ENCODE data around the gene GLTPD2. TPM values are rescaled to one million over a fixed set of nuclear protein-coding genes. Genes with fewer than 3 reads are reported as not detected.

Gene GLTPD2
- total RNA-seq, 1 donor from 2014 or later, result not detected

DNA sequence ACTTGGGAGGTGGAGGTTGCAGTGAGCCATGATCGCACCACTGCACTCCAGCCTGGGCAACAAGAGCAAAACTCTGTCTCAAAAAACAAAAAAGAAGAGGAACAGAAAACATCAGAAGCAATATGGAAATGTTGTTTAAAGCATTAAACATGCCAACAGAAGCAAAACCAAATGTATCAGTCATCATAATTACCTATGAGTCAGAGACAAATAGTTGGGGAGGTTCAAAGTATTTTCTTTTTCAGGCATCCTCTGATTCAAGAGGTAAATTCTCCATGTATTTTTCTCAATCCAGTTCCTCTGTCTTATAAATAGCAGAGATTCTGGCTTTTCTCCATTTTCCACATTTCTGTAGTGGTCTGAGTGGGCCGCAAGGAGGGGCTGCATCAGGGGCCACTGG is 19.1 kb upstream of the GLTPD2 start:
- no peak for DNase-seq (ENCODE audit: extremely low read depth, low read depth, low spot score)

DNA sequence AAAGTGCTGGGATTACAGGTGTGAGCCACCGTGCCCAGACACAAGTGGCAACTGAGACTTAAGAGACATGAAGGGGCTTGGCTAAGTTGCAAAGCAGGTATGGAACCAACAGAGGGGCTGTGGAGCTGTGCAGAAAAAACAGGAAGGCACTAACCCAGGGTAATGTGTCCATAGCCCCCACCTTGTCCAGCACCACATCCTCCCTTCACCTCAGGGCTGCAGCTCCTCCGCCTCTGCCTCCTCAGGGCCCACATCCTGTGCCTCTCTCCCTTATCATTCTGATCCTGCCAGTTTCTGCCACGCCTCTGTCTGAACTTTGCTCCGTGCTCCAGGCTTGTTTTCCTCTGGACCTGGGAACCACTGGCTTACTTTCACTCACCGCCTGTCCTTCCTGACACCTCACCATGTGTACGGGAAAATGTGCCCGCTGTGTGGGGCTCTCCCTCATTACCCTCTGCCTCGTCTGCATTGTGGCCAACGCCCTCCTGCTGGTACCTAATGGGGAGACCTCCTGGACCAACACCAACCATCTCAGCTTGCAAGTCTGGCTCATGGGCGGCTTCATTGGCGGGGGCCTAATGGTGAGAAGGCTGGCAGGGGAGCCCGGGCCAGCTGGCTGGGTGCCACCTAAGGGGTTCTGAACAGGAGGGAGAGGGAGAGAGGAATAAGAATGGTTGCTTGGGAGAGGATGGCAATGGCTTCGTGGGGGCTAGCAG is 17.1 kb upstream of the GLTPD2 start, which contains the start of gene TM4SF5:
TM4SF5 (plus strand) TSS at position 368 of the 716 bp plus-strand sequence; CDS start at position 405, 37 bp downstream.
- no peak for DNase-seq (ENCODE audit: extremely low read depth, low read depth, low spot score)

DNA sequence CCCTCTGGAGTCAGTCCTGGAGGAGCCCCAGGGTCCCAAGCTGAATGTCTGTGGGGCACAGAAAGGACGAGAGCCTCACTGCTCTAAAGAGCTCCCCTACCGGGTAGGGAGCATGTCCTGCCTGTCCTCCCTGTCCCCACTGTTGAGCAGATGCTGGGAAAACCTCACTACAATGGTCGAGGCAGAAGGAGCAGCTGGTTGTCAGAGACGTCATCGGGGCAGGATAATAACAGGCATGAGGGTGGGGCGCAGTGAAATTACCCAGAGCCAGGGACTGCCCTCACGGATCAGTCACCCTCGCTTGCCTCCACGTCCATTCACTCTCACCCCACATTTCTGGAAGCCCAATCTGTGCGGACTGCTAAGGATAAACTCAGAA is 16.5 kb upstream of the GLTPD2 start:
- DNase-seq (ENCODE audit: extremely low read depth, low read depth, low spot score), result no peak

DNA sequence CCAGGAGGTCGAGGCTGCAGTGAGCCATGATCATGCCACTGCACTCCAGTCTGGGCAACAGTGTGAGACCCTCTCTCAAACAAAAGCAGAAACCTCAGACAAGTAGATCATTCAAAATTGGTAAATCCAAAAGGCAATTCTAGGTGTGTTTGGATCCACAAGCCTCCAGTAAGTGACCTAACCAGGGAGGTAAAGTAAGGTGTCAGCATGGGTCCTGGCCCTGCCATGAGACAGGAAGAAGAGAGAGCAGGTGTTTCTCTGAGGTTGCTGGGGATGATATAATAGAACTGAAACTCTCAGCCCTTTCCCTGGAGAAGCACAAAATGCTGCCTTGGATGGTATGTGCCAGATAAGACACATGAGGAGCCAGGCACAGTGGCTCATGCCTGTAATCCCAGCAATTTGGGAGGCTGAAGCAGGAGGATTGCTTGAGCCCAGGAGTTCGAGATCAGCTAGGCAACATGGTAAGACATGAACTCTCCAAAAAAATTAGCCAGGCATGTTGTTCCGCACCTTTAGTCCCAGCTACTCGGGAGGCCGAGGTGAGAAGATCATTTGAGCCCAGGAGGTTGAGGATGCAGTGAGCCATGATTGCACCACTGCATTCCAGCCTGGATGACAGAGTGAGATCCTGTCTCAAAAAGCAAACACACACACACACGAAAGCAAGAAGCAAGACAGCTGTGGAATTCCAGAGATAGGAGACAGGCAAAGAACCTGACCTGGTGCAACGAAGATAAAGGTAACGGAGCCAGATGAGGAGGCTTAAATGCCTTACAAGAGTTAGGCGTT is 10.6 kb upstream of the GLTPD2 start:
- DNase-seq (ENCODE audit: extremely low read depth, low read depth, low spot score), result no peak

DNA sequence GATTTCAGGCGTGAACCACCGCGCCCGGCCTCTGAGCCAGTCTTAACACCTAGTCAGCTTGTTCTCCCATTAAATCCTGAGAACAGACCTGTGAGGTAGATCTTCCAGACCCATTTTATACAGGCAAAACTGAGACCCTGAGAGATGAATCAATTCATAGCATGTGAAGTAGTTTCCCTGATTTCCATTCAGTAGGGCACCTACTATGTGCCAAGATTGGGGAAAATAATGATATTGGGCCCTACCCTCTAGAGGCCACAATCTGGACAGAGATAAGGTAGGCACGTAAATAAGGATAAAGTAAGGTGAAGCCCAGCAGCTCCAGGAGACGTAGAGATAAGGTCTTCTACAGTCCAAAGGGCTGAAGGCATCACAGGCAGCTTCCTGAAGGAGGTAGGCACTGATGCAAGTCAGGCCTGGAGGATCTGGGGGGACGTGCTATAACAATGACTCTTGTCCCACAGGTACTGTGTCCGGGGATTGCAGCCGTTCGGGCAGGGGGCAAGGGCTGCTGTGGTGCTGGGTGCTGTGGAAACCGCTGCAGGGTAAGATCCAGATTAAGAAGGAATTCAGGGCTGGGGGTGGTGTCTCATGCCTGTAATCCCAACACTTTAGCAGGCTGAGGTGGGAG is 8.3 kb upstream of the GLTPD2 start:
- DNase-seq (ENCODE audit: extremely low read depth, low read depth, low spot score), result no peak

DNA sequence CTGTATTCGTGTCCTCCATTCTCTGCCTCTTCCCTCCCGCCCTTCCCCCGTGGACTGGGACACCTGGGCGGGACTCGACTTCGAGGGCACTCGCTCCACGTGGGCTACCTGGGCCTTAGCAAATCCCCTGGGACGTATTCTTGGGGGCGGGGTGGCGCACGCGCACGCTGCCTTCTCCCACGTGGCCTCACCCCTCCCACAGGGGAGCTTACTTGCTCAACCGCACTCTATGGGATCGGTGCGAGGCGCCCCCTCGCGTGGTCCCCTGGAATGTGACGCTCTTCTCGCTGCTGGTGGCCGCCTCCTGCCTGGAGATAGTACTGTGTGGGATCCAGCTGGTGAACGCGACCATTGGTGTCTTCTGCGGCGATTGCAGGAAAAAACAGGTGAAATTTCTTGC is 6.1 kb upstream of the GLTPD2 start:
- DNase-seq (ENCODE audit: extremely low read depth, low read depth, low spot score), result no peak

DNA sequence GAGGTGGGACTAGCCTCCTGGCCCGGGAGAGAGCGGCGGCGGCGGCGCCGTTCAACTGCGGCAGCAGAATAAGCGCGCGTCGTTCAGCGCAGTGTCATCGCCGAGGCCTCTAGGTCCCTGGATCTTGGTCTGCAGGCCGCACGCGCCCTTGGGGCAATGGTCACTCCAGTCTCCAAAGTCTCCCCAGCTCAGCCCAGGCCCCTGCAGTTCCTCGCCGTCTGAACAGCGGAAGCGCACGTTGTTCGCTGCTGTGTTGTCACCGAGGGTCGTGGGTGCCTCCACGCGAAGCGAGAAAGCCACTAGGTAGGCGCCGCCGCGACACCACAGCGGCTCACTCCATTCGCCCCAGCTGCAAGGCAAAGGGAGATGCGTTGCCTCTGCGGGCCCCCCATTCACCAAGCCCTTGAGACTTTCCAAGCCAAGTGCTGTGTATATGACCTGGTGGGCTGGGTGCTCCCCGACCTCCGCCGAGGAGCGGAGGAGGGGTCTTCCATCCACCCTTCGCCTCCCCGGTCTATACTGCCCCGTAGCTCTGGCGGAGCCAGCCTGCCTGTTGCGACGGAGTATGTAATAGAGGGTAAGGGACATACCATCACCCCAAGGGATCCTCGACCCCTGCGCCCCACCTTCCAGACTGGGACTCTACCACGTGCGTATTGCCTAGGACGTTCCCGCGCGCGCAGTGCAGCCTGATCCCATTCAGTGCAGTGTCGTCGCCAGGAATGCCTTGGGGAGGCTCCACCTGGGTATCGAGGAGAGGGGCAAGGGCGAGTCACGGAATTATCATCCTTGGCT is 3.3 kb upstream of the GLTPD2 start:
- DNase-seq (ENCODE audit: extremely low read depth, low read depth, low spot score), result no peak

DNA sequence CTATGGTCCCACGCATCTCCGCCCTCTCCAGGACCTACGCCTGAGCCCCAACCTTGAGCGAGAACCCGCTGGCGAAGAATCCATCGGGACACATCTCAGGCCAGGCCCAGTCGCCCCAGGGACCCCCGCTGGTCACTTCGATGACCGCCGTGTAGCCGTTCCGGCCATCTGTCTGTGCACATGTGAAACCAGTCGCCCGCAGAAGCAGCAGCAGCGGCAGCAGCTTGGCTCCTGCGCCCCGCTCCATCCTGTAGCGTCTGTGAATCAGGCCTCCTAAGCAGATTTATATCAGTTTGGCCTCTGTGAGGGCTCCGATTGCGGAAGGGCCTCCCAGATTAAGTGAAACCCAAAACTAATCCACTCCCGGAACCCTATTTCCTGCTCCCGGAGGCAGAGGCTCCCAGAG is 2.7 kb upstream of the GLTPD2 start, which contains the start of gene VMO1:
VMO1 (minus strand) TSS at position 259 of the 406 bp plus-strand sequence; CDS start at position 247, 12 bp downstream.
- DNase-seq (ENCODE audit: extremely low read depth, low read depth, low spot score), result no peak

DNA sequence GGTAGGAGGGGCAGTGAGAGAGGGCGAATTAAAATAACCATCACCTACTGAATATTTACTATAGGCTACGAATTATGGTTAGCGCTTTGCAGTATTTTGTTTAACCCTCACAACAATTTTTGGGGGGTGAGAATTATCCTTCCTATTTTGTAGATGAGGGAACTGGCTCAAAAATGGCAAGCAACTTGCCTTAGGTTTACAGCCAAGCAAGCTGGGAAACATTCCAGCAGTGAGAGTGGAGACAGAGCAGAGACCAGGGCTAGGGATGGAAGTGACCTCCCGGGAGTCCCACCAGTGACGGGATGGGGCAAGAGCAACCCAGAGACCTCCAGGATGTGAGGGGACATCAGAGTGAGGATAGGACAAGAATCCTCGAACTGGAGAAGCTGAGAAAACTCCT is 2.2 kb upstream of the GLTPD2 start:
- no peak for DNase-seq (ENCODE audit: extremely low read depth, low read depth, low spot score)

DNA sequence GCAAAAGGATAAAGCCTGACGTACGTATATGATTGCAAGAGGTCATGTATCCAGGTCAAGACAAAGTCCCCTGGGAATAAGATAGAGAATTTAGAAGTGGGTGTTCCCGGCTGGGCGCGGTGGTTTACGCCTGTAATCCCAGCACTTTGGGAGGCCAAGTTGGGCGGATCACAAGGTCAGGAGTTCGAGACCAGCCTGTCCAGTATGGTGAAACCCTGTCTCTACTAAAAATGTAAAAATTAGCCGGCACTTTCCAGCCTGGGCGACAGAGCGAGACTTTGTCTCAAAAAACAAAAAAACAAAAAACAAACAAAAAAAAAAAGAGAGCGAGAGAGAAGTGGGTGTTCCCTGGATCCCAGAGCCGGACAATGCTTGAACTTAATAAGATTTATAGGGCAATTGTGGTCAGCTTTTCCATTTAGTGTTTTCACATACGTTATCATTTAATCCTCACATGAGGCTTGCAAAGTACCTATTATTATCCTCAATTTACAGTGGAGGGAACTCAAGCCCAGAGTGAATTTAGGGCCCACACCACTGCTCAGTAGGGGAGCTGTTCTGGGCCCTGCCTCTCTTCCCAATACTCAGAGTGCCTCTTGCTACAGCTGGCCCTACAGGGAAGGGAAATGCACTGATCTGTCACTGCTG is 481 bp upstream of the GLTPD2 start:
- DNase-seq (ENCODE audit: extremely low read depth, low read depth, low spot score), result no peak

DNA sequence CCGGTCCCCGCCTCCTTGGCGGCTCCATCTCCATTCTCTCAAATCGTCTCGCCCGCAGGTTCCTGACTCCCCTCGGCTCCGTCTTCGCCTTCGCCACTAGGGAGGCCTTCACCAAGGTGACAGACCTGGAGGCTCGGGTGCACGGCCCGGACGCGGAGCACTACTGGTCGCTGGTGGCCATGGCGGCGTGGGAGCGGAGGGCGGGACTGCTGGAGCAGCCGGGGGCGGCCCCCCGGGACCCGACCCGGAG is 862 bp downstream of the GLTPD2 start:
- no peak for DNase-seq (ENCODE audit: extremely low read depth, low read depth, low spot score)

DNA sequence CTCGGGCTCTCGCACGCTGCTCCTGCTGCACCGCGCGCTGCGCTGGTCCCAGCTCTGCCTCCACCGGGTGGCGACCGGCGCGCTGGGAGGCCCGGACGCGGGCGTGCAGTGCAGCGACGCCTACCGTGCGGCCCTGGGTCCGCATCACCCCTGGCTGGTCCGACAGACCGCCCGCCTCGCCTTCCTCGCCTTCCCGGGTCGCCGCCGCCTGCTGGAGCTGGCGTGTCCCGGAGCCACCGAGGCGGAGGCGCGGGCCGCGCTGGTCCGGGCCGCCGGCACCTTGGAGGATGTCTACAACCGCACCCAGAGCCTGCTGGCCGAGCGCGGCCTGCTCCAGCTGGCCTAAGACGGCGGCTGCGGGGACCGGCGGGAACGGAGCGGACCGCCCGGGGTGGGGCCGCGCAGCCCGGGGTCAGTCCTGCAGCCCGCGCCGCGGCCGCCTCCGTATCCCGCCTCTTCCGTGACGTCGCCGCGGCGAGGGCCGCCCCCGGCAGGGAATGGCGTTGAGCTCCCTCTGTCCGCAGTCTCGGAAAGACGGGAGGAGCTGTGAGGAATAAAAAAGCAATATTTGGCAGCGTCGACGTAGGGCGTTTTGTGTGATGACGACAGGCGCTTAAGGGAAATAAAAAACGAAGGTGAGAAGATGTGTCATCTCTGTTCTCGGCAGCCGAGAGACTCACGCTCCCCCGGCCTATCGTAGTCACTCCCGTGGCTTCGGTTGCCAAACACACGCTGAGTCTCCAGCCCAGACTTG is 1.4 kb downstream of the GLTPD2 start:
- no peak for DNase-seq (ENCODE audit: extremely low read depth, low read depth, low spot score)

DNA sequence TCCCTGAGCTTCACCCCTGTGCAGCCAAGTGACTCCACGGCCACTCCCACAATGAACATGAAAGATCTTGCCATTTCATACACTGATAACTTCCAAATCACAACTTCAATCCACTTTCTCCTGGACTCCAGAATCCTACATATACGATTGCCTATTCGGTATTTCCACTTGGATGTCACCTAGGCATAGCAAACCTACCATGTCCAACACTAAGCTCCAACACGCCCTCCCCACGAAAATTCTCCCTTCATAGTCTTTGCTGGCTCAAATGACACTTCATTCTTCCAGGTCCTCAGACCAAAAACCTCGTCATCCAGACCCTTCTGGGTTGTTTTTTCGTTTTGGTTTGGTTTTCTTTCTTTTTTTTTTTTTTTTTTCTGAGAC is 1.9 kb downstream of the GLTPD2 start:
- DNase-seq (ENCODE audit: extremely low read depth, low read depth, low spot score), result no peak

DNA sequence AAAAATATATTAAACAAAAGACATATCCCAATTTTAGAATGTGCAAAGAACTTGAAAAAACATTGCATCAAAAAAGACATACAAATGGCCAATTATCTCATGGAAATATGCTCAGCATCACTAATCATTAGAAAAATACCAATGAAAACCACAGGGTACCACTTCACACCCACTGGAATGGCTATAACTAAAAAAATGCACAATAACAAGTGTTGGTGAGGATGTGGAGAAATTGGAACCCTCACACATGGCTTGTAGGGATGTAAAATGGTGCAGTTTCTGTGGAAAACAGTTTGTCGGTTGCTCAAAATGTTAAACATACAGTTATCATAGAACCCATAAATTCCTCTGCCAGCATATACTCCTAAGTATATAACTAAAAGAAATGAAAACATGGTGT is 6.4 kb downstream of the GLTPD2 start:
- DNase-seq (ENCODE audit: extremely low read depth, low read depth, low spot score), result no peak

DNA sequence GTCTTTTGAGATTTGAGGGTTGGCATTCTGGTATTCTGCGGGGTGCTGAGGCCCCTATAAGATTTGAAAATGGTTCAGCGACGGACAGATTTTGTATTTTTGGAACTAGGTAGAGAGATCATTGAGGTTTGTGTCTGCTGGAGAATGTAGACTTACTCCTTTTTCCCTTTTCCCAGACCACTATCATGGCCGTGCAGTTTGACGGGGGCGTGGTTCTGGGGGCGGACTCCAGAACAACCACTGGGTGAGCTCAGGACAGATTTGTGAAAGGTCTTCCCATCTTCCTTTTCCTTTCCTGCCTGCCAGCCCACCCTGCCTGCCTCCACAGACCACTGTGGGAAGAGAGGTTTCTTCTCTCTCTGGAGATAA is 7.8 kb downstream of the GLTPD2 start:
- no peak for DNase-seq (ENCODE audit: extremely low read depth, low read depth, low spot score)

DNA sequence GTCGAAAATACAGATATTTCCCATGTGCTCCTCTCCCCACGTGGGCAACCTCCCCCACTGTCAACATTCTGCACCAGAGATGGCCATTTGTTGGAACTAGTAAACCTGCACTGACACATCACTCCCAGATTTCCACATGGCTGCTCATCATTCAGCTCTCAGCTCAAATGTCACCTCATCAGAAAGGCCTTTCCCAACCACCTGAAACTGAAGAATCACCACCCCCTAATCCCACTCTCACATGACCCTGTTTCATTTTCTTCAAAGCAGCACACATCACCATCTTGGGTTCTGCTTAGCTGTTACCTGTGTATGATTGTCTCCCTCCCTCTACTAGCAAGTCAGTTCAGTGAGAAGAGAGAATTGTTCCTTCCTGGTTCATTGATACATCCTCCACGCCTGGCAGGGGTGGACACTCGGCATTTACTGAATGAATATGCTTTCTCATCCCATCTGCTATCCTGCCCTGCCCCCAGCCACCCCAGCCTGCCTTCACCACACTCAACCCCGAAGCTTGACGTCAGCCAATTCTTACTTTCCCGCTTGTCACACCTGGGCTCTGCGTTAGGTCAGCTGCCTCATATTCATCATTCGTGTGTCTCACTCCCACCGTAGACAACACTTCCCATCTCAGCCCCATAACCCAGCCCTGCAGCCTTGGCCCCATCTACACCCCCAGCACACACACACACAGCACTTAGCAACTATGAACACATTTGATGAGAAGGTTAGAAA is 11.9 kb downstream of the GLTPD2 start:
- no peak for DNase-seq (ENCODE audit: extremely low read depth, low read depth, low spot score)

DNA sequence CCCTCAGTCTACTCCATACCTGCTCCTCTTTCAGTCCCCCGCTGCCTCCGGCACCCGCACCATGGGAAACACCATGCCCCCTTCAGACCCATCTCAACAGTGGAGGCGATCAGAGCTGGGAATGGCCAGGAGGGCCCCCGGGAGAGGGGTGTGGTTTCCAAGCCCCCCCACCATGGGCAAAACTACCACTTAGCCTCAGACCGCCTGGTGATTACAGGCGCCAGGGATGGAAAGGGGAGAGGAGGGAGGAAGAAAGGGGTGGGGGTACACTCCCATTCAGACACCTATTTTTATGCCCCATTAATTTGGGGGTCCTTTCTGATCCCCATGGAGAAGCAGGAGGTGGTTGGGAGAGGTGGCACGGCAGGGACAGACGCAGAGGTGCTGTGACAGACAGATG is 13.5 kb downstream of the GLTPD2 start, which contains the start of gene C17orf114:
C17orf114 (minus strand) TSS at position 101 of the 400 bp plus-strand sequence.
- no peak for DNase-seq (ENCODE audit: extremely low read depth, low read depth, low spot score)

DNA sequence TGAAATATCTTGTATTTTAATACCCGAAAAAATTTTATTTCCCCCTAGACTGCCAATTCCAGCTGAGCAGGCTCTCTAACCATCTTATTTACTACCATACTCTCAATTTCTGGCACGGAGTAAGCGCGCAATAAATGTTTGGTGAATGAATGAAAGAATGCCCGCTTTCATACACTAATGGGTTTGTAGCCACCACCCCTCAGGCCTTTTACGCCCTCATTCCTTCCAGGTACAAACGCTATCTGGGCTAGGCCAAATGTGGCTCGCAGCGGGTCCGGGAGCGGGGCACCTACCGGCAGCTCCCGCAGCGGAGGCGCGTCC is 17.7 kb downstream of the GLTPD2 start:
- DNase-seq (ENCODE audit: extremely low read depth, low read depth, low spot score), result no peak
